ENCODE measurements around the gene CD3G. TPM values are rescaled to one million over a fixed set of nuclear protein-coding genes. Genes with fewer than 3 reads are reported as not detected.

Gene CD3G
- total and polyA plus RNA-seq, 2 of the 4 experiments (the other 2 are of a cell fraction): not detected

GRCh38 chr11:118341261-118341660 lies 2.9 kb upstream of the CD3G start:
- CTCF ChIA-PET: interaction anchor here (0.6 kb wide), 1 partner anchor 143 kb away, joined by 3 read pairs; no protein-coding TSS in a partner anchor
- no CpG with 5 or more reads among the region's 3 CpGs for WGBS, 2 experiments (ENCODE audit: extremely low coverage in 2 of 2, insufficient read length in 1 of 2)

More at GRCh38 chr11:118341261-118341660, 2.9 kb upstream of the CD3G start:
- in situ Hi-C loops (cut with MboI; ENCODE audit: low sequenced_read_pairs) (no loop called here), intact Hi-C loops (cut with micrococcal nuclease) (no loop called here), dilution Hi-C loops (cut with HindIII; ENCODE audit: low sequenced_read_pairs, unreplicated experiment) (no loop called here)
- H3K9me1 ChIP-seq (ENCODE audit: insufficient read depth, low read length): no peaks in the 10 kb centered on the region
- H3K14ac ChIP-seq (replicated peaks; ENCODE audit: low read depth, low read length): no peak overlapping the region
- H3K4me1 ChIP-seq (ENCODE audit: control insufficient read depth, insufficient read depth, low read length): no peaks in the 10 kb centered on the region
- ATAC-seq (ENCODE audit: low read depth): no peak
- TF ChIP-seq RAD21 (IDR thresholded peaks at IDR 0.05; ENCODE audit: low read length) (no peak), RFX5 (IDR thresholded peaks at IDR 0.05; ENCODE audit: low read depth, low read length) (no peak)
- H4K5ac ChIP-seq (ENCODE audit: low read depth, low read length): no peak overlapping the region
- POLR2A ChIA-PET (ENCODE audit: unreplicated experiment): no interaction called here
- H2BK20ac ChIP-seq (ENCODE audit: low read depth, low read length): no peak overlapping the region
- no peak overlapping the region for H3K4me3 ChIP-seq (ENCODE audit: insufficient read depth, low read depth, low read length)
- H3K36me3 ChIP-seq (ENCODE audit: control insufficient read depth, insufficient read depth, low read length): no peaks in the 10 kb centered on the region
- peaks cover 15% of the 10 kb centered on the region for H3K27me3 ChIP-seq (ENCODE audit: control insufficient read depth, insufficient read depth, low read length)
- no peak overlapping the region for H2AK5ac ChIP-seq (ENCODE audit: low read depth, low read length)
- no peaks in the 10 kb centered on the region for H4K20me1 ChIP-seq (ENCODE audit: insufficient read depth, low read length)
- H3K9ac ChIP-seq (ENCODE audit: low read depth, low read length): no peak overlapping the region
- H3K23ac ChIP-seq (ENCODE audit: low read depth, low read length): no peak overlapping the region
- no peak overlapping the region for H4K8ac ChIP-seq (ENCODE audit: low read depth in 2 of 2, low read length in 2 of 2)
- H3K9me3 ChIP-seq (ENCODE audit: control insufficient read depth, insufficient read depth, low read length): no peaks in the 10 kb centered on the region
- no peak overlapping the region for H2AFZ ChIP-seq (replicated peaks; ENCODE audit: low read length, poor library complexity)
- H2BK15ac ChIP-seq (ENCODE audit: low read depth, low read length): no peak overlapping the region
- H2BK5ac ChIP-seq (ENCODE audit: low read depth, low read length, poor library complexity, severe bottlenecking): no peak overlapping the region
- no peak overlapping the region for H3K18ac ChIP-seq (ENCODE audit: low read depth, low read length)
- H3K56ac ChIP-seq (ENCODE audit: extremely low read depth, insufficient read depth, low read length): no peak overlapping the region
- no peak overlapping the region for H3K4ac ChIP-seq (ENCODE audit: low read depth, low read length)
- H3K27ac ChIP-seq (ENCODE audit: insufficient read depth, low read length): no peak overlapping the region
- no TSS peak for BruUV-seq (replicated peaks)
- DNase-seq: no peak
- no peak overlapping the region for H3K4me2 ChIP-seq (ENCODE audit: low read depth, low read length)
- no peak overlapping the region for H2AK9ac ChIP-seq (replicated peaks; ENCODE audit: low read depth, low read length, poor library complexity)
- H2BK120ac ChIP-seq (ENCODE audit: low read depth, low read length): no peak overlapping the region
- no peaks in the 10 kb centered on the region for H3K79me1 ChIP-seq (ENCODE audit: low read depth in 1 of 2, low read length in 2 of 2)
- no peak overlapping the region for H4K91ac ChIP-seq (ENCODE audit: insufficient read depth, low read depth, low read length)

All from IMR-90 (cell line).